ENCODE data around the gene CDH7. TPM values are rescaled to one million over a fixed set of nuclear protein-coding genes. Genes with fewer than 3 reads are reported as not detected.

The CDH7 gene
- total RNA-seq, 1 donor, result not detected

GRCh38 chr18:65735155-65735554 is 15.7 kb upstream of the CDH7 start:
- no peak for TF ChIP-seq CTCF (IDR thresholded peaks at IDR 0.05; ENCODE audit: insufficient read depth, low read length)
- no peak overlapping the region for H3K4me3 ChIP-seq (ENCODE audit: low read depth, low read length)
- DNase-seq (ENCODE audit: low read depth), result no peak

- DNase-seq (ENCODE audit: low read depth), result no peak
- no peak for TF ChIP-seq CTCF (IDR thresholded peaks at IDR 0.05; ENCODE audit: insufficient read depth, low read length)
- no peak overlapping the region for H3K4me3 ChIP-seq (ENCODE audit: low read depth, low read length)
These were observed 13.3 kb upstream of the CDH7 start for GRCh38 chr18:65737471-65737955.

- no peak for TF ChIP-seq CTCF (IDR thresholded peaks at IDR 0.05; ENCODE audit: insufficient read depth, low read length)
- DNase-seq (ENCODE audit: low read depth), result no peak
- no peak overlapping the region for H3K4me3 ChIP-seq (ENCODE audit: low read depth, low read length)
These were observed 3.9 kb upstream of the CDH7 start for GRCh38 chr18:65746936-65747335.

- no peak for TF ChIP-seq CTCF (IDR thresholded peaks at IDR 0.05; ENCODE audit: insufficient read depth, low read length)
- DNase-seq (ENCODE audit: low read depth), result no peak
- no peak overlapping the region for H3K4me3 ChIP-seq (ENCODE audit: low read depth, low read length)
These were observed 2.5 kb upstream of the CDH7 start for GRCh38 chr18:65748321-65748720.

- no peak overlapping the region for H3K4me3 ChIP-seq (ENCODE audit: low read depth, low read length)
- no peak for TF ChIP-seq CTCF (IDR thresholded peaks at IDR 0.05; ENCODE audit: insufficient read depth, low read length)
- no peak for DNase-seq (ENCODE audit: low read depth)
These were observed 971 bp upstream of the CDH7 start for GRCh38 chr18:65749841-65750240.

GRCh38 chr18:65751155-65752085 is 608 bp downstream of the CDH7 start:
- TF ChIP-seq CTCF (IDR thresholded peaks at IDR 0.05; ENCODE audit: insufficient read depth, low read length), result no peak
- DNase-seq (ENCODE audit: low read depth), result no peak
- H3K4me3 ChIP-seq (ENCODE audit: low read depth, low read length), result no peak overlapping the region
